ENCODE results near the gene EPC2.
"Not testable (repeated sequence)": the region's sequence is repeated elsewhere in the genome, so short reads cannot be mapped to it uniquely, and the experiment has no call there.

EPC2 gene

DNA sequence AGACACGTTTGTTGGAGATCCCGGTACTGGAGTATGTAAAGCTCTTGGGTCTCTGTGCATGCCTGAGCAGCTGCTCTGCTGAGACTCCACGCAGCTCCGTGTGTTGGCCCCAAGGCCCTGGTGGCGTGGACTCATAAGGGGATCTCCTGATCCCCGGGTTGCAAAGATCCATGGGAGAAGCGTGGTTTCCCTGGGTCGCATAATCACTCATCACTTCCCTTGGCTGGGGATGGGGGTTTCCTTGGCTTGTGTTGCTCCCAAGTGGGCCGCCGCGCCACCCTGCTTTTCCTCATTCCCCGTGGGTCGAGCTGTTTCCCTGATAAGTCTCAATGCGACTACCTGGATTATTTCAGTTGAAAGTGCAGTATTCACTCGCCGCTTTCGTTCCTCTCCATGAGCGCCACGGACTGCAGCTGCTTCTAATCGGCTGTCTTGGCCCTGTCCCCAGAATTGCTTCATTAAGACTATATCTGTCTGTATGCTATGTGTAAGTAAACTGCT, 76.0 kb downstream of the EPC2 start:
- in situ Hi-C loops (cut with HindIII; ENCODE audit: low sequenced_read_pairs) = no loop called here

DNA sequence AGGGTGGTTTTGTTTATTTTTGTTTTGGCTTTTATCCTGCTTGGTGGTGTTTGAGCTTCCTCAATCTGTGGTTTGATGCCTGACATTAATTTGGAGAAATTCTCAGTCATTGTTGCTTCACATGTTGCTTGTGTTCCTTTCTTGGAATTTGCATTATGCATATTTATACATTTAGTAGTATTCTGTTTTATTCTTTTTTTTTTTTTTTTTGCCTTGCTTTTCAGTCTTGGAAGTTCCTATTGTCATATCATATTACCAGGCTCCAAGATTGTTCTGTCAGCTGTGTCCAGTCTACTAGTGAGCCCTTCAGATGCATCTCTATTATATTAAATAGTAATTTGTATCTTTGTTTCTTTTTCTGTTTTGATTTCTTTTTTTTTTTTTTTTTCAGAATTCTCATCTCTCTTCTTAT, 77.0 kb downstream of the EPC2 start:
- in situ Hi-C loops (cut with HindIII; ENCODE audit: low sequenced_read_pairs) = no loop called here

DNA sequence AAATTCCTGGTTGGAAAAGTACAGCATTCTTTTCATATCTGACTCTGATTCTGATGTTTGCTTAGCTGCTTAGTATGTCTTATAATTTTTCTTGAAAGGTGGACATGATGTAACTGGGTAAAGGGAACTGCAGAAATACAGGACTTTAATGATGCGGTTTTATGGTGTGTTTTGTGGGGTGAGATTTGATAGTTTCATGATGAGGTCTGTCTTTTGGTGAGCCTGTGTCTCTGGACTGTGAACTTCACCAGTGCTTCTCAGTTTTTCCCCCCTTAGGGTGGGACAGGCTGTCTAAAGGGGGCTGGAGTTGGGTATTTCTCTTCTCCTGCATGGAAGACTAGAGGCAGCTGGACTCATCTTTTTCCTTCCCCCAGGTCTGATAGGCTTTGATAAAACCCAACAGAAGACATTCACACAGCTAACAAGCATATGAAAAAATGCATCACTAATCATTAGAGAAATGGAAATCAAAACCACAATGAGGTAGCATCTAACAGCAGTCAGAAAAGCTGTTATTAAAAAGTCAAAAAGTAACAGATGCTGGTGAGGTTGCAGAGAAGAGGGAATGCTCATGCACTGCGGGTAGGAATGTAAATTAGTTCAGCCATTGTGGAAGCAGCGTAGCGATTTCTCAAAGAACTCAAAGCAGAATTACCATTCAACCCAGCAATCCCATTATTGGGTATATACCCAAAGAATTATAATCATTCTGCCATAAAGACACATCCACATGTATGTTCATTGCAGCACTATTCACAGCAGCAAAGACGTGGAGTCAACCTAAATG, 77.6 kb downstream of the EPC2 start:
- in situ Hi-C loops (cut with HindIII; ENCODE audit: low sequenced_read_pairs) = no loop called here

DNA sequence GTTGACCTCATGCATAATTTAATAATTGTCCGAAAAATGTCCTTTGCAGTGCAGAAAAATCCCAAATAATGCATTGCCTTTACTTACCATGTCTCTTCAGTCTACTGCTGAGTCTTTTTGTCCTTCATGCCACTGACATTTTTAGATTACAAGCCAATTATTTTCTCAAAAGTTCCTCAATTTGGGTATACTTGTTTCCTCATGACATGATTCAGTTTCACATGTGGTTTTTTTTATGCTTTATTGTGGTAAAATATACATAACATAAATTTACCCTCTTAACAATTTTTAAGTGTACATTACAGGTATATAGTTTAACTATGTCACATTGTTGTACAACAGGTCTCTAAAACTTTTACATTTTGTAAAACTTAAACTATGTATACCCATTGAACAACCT, 81.0 kb downstream of the EPC2 start:
- in situ Hi-C loops (cut with HindIII; ENCODE audit: low sequenced_read_pairs) = no loop called here

DNA sequence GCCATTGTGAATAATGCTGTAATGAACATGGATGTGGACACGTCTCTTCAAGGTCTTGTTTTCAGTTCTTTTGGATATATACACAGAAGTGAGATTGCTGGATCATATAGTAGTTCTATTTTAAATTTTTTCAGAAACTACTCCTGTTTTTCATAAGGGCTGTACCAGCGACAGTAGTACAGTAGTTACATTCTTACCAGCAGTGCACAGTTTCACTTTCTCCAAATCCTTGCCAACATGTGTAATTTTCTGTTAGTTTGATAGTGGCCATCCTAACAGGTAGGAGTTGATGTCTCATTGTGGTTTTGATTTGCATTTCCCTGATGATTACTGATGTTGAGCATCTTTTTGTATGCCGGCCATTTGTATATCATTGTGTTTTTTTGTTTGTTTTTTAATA, 81.7 kb downstream of the EPC2 start:
- in situ Hi-C loops (cut with HindIII; ENCODE audit: low sequenced_read_pairs) = no loop called here

DNA sequence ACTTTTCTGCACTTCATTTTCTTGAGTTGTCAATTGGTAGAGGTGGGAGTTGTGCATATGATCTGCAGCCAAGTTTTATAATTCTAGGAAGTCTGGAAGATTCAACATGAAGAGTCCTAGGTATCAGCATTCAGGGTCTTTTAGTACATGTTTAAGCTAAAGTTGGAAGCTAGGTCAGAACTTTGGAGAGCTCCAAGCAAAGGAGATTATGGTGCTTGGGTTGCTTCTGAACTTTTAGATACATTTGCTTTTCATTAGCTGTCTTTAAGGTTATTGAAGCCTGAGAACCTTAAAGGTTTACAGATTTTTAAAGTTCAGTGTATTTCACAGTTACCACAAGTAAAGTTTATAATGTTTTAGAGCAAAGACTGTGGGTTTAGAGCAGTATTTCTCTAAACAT, 85.5 kb downstream of the EPC2 start:
- in situ Hi-C loops (cut with HindIII; ENCODE audit: low sequenced_read_pairs) = no loop called here

DNA sequence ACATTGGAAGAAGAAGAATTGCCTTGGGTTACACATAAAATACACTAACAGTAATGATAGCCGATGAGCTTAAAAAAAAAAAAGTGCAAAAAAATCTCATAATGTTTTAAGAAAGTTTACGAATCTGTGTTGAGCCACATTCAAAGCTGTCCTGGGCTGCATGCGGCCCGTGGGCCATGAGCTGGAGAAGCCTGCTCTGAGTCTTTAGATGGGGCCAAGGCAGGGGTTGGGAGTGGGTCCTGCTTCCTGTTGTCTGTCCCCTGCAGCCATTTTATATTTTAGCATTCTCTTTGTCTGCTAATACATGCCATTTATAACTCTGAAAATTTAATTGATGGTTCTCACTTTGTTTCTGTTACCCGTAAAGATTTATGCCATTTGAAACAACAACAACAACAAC, 93.2 kb downstream of the EPC2 start:
- in situ Hi-C loops (cut with HindIII; ENCODE audit: low sequenced_read_pairs) = no loop called here

DNA sequence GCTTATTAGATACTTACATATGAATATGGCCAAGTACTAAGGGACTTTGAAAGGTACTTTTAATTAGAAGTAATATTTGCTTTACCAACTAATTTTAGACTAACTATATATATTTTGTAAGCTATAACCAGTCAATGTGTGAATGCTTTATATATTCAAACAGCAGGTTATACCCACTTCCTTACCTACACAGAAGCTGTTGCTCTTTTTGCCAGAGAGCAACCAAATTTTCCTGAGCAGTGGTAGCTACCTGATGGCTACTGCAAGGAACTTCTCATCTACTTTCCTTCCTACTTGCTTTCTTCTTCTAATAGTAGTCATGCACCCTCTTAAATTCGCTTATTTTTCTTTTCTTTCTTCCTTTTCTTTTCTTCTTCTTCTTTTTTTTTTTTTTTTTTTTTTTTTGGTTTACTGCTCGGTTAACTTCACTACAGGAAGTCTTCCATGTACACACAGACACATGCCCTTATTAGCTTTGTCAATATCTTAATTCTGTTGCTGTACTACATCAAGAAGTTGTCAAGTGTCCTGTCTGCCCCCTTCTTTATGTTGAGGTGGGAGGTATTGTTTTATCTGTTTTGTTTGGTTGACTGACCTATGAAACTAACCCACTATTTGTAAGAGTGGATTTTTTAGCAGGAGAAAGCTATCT, 95.0 kb downstream of the EPC2 start:
- in situ Hi-C loops (cut with HindIII; ENCODE audit: low sequenced_read_pairs) = no loop called here

DNA sequence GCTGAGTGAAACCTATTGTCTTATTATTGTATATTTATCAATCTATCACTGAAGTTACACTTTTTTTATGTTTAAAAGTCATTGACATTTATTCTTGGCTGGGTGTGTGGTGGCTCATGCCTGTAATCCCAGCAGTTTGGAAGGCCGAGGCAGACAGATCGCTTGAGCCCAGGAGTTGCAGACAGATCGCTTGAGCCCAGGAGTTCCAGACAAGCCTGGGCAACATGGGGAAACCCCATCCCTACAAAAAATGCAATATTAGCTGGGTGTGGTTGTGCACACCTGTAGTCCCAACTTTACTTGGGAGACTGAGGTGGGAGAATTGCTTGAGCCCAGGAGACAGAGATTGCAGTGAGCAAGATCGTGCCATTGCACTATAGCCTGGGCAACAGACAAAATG, 97.8 kb downstream of the EPC2 start:
- in situ Hi-C loops (cut with HindIII; ENCODE audit: low sequenced_read_pairs) = no loop called here

DNA sequence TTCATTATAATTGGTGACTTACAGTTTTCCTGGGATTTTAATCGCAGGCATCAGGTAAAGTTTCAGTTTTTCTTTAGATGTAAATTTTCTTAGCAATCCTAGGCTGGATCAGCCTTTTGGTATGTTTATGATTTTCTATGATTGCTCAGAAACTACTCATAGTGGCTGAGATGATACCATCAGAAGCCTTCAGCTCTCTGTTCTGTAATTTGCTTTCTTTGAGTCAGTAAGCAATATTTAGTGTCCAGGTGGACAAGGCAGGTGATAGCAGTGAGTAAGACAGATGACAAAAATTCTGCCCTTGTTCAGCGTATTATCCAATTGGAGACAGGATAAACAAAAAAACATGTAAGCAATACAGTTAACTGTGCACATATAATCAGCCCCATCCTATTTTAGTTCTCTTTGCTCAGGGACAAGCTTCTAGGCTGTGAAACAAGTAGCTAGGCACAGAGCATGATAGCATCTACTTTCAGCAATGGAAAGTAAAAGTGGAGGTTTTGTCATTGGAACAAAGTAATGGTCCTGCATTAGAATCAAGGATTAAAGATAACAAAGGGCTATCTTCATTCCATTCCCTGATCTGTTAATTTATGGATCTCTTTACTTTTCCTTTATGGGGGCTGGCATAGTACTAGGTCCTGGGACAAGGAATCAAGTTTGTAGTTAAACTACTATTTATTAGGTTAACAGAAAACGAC, 100.8 kb downstream of the EPC2 start:
- in situ Hi-C loops (cut with HindIII; ENCODE audit: low sequenced_read_pairs) = no loop called here

DNA sequence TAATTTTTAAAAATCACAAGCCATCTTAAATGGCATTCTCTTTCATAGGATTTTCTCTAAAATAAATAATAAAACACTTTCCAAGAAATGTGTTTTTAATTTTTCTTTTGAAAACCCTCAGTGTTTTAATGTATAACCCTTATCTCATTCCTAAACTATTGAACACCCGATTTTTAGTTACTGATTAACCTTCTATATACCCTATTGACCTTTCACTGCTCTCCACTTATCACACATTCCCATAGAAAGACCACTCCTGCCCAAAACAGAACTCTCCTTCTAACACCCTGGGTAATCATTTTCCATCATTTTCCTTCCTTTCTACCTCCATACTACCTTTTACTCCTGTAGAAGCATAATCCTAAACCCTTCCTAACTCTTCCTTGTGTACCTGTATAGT, 102.4 kb downstream of the EPC2 start:
- in situ Hi-C loops (cut with HindIII; ENCODE audit: low sequenced_read_pairs) = no loop called here

DNA sequence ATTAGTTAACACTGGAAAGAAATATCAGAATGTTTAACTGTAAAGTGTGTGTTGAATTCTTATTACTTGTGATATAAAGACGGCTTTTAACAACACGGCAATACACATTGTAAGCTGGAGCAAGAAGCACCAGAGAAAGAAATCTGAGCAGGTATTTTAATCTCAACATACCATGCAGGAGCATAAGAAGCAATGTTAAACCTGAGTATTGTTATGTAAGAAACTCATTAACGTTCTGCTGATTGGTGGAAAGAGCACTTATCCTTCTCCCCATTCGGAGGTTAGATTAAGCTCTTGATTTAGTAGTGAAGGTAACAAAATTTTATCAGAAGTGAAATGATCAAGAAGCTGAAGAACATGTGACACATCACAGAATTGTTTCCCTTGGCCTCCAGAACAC, 107.4 kb downstream of the EPC2 start:
- in situ Hi-C loops (cut with HindIII; ENCODE audit: low sequenced_read_pairs) = no loop called here

DNA sequence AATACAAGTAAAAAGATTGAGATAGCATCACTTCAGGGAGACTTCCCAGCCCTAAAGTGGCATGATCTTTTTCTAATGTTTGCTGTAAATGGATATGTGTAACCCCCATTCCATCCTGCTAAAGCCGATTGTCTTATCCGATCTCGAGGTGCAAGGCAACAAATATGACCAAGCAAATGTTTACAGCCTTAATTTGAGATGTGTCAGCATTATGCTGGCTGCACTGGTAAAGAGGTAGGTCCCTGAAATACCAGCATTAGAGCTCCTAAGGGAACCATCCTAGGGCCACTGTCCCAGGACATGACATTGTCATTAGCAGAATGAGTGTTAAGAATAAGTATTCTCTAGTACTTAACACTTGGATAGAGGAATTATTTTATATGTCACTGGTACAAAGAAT, 108.4 kb downstream of the EPC2 start:
- in situ Hi-C loops (cut with HindIII; ENCODE audit: low sequenced_read_pairs) = no loop called here

DNA sequence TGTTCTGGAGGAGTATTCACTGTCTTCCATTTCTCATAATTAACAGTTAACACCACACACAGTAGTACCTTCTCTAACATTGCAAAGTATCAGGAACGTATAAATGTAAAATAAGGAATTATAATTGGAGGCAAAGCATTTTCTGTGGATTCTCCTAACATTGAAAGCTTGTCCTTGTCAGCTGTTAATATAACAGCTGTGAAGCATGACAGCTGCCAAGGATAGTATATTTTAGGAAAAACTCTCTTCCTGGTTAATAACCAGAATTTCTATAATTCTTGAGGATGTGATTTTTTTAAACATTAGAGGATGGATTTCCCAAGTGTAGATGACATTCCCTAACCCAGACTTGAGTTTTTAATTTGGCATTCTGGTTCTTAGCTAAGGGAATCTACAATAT, 110.3 kb downstream of the EPC2 start:
- in situ Hi-C loops (cut with HindIII; ENCODE audit: low sequenced_read_pairs) = no loop called here

DNA sequence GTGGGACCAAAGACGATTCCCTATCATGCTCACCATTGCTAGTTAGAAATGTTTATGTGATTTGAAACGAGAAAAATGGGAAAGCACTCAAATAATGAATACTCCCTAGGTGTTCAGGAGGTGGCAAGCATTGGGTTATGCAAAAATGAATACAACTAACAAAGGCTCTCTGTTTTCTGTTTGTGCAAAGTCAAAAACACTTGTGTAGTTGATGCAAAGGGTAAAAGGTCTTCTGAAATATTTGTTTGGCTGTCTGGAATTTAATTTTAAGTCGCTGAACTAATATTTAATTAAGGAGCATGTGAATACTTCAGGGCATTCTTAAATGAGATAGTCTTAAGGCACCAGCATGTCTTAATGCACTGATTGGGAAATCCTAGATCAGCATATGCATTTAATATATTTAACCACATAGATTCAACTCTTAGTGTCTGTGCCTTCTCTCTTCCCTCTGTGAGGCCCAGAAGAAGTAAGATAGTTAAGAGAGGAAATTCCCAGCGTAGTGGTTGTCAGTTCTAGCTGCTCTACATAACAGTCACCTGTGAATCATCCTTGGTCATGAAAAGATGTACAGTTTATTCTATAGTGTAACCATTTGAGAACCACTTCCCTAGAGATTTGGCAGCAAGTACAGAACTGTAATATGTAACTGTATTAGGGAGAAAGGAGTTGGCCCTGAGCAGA, 111.9 kb downstream of the EPC2 start:
- in situ Hi-C loops (cut with HindIII; ENCODE audit: low sequenced_read_pairs) = no loop called here

DNA sequence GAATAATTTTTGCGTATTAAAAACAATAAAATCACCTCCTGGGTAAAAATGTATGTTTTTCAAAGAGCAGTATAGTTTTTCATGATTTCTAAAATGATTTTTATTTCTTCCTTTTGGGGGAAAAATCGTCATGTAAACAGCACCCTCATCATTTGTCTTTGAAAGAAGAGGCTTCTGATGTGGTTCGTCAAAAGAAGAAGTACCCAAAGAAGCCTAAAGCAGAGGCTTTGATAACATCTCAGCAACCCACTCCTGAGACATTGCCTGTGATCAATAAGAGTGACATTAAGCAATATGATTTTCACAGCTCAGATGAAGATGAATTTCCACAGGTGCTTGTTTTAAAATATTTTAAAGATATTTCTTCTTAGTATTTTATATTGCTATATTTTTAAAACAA, 120.3 kb downstream of the EPC2 start:
- in situ Hi-C loops (cut with HindIII; ENCODE audit: low sequenced_read_pairs) = loop anchor here (5.0 kb wide), 1 partner anchor 108 kb away; no protein-coding TSS in a partner anchor

DNA sequence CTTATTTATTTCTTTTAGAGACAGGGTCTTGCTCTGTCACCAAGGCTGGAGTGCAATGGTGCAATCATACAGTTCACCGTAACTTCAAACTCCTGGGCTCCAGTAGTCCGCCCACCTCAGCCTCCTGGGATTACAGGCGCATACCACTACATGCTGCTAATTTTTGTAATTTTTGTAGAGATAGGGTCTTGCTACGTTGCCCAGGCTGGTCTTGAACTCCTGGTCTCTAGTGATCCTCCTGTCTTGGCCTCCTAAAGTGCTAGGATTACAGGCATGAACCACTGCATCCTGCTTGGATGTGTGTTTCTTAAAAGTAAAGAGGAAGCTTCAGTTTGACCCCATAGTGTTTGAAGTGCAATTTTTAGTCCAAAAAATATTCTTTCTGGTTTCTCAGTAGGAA, 125.5 kb downstream of the EPC2 start:
- in situ Hi-C loops (cut with HindIII; ENCODE audit: low sequenced_read_pairs) = no loop called here

DNA sequence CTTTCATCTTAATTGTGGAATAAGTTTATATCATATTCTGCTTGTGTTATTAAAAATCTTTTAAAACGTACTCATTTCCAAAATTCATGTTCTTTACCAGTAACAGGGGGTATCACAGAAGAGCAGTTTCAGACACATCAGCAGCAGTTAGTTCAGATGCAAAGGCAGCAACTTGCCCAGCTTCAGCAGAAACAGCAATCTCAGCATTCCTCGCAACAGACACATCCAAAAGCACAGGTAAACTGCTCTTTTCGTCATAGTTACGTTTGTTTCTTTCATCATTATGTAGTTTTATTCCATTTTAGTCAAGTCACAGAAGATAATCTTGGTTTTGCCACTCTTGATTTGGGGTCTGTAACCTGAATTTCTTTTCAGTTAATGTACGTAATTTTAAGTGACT, 137.0 kb downstream of the EPC2 start:
- in situ Hi-C loops (cut with HindIII; ENCODE audit: low sequenced_read_pairs) = no loop called here

DNA sequence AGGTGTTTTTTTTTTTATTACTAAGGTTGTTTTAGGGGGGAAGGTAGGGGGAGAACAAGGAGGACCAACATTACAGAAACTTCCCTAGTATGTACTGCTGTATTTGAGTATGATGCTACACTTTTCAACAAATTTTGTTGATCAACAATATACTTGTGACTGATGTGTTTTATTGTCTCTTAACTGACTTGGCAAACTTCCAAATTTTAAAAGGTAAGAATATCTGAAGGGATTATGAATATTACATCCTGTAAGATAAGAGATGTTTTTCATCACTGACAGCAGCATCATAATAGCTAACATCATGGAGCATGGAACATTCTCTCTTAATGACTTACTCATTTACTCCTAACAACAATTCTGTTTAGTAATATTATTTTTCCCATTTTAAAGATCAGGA, 144.5 kb downstream of the EPC2 start:
- in situ Hi-C loops (cut with HindIII; ENCODE audit: low sequenced_read_pairs) = no loop called here

DNA sequence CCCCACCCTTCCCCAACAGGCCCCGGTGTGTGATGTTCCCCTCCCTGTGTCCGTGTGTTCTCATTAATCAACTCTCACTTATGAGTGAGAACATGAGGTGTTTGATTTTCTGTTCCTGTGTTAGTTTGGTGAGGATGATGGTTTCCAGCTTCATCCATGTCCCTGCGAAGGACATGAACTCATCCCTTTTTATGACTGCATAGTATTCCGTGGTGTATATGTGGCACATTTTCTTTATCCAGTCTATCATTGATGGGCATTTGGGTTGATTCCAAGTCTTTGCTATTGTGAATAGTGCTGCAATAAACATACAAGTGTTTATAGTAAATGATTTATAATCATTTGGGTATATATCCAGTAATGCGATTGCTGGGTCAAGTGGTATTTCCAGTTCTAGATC, 145.6 kb downstream of the EPC2 start:
- in situ Hi-C loops (cut with HindIII; ENCODE audit: low sequenced_read_pairs) = not testable (repeated sequence)

DNA sequence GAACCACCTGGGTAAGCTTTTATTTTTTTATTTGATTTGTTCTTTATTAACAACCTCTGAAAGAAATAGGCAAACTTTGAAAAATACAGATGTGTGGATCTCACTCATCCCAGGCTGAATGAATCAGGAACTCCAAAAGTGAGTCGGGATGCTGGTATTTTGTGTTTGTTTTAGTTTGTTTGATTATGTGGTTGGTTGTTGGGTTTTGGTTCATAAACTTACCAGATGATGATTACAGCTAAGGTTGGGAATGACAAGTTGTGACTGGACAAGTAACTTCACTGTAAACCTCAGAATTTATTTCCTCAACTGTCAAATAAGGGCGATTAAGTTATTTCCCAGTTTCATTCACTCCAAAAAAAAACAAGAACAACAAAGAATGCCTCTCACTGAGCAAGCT, 150.0 kb downstream of the EPC2 start:
- in situ Hi-C loops (cut with HindIII; ENCODE audit: low sequenced_read_pairs) = no loop called here
